Osteocyte (in vitro differentiated cells): ENCODE results near the gene PAQR4. TPM values are rescaled to one million over a fixed set of nuclear protein-coding genes. Genes with fewer than 3 reads are reported as not detected.

Experiments used
- DNase-seq: peaks from one replicate; pipeline ENCODE4 v3.0.0; 2021; ENCODE audit warnings: mixed read lengths; ENCODE audit not compliant: unreplicated experiment; ENCODE audit errors: extremely low spot score
- H3K27ac Mint-ChIP-seq: one replicate; pipeline ENCODE4 v1.8.0; 2021; ENCODE audit warnings: mild to moderate bottlenecking, mixed read lengths; ENCODE audit not compliant: unreplicated experiment
- H3K27me3 Mint-ChIP-seq: one replicate; pipeline ENCODE4 v1.8.0; 2021; ENCODE audit warnings: mixed read lengths; ENCODE audit not compliant: unreplicated experiment
- H3K36me3 Mint-ChIP-seq: one replicate; pipeline ENCODE4 v1.8.0; 2021; ENCODE audit warnings: mixed read lengths; ENCODE audit not compliant: unreplicated experiment
- H3K4me1 Mint-ChIP-seq: one replicate; pipeline ENCODE4 v1.8.0; 2021; ENCODE audit warnings: mixed read lengths; ENCODE audit not compliant: unreplicated experiment
- H3K4me3 Mint-ChIP-seq: one replicate; pipeline ENCODE4 v1.8.0; 2021; ENCODE audit warnings: mild to moderate bottlenecking, moderate library complexity, mixed read lengths; ENCODE audit not compliant: unreplicated experiment
- H3K9me3 Mint-ChIP-seq: one replicate; pipeline ENCODE4 v1.8.0; 2021; ENCODE audit warnings: mixed read lengths; ENCODE audit not compliant: unreplicated experiment
- total RNA-seq: library from RNA; stranded (reverse); gene quantifications from 2 replicates; pipeline ENCODE4 v1.2.1, GENCODE V29; 2021
- TF ChIP-seq, protein P1 (sequence below): fragments of 200-600 bp; sonication (generic); IDR thresholded peaks from 2 replicates; pipeline ENCODE4 v1.5.0; 2021; ENCODE audit warnings: antibody characterized with exemption, mild to moderate bottlenecking, moderate library complexity

The PAQR4 gene
- total RNA-seq, 1 donor from 2014 or later: 8.4 TPM

DNA sequence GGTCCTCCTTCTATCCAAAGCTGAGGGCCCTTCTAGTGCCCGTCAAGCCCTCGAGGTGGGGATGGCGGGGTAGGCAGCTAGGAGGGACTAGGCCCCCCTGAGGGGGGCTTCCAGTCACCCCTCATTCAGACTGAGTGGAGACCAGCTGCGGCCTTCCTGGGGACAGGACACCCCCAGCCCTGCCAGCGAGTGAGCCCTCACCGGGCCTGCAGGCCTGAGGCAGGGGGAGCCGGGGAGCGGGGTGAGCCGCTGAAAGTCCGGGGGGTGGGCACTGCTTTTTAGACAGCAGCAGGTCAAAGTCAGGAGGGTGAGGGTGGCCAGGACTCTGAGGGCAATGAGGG is 13.7 kb upstream of the PAQR4 start:
- Mint-ChIP-seq H3K36me3 (no peaks in the 10 kb centered on the region), H3K4me1 (no peaks in the 10 kb centered on the region), H3K9me3 (no peaks in the 10 kb centered on the region), H3K27ac (no peak overlapping the region), H3K4me3 (no peak overlapping the region), H3K27me3 (peaks cover 13% of the 10 kb centered on the region)
- no peak for DNase-seq
- TF ChIP-seq, protein P1, sequence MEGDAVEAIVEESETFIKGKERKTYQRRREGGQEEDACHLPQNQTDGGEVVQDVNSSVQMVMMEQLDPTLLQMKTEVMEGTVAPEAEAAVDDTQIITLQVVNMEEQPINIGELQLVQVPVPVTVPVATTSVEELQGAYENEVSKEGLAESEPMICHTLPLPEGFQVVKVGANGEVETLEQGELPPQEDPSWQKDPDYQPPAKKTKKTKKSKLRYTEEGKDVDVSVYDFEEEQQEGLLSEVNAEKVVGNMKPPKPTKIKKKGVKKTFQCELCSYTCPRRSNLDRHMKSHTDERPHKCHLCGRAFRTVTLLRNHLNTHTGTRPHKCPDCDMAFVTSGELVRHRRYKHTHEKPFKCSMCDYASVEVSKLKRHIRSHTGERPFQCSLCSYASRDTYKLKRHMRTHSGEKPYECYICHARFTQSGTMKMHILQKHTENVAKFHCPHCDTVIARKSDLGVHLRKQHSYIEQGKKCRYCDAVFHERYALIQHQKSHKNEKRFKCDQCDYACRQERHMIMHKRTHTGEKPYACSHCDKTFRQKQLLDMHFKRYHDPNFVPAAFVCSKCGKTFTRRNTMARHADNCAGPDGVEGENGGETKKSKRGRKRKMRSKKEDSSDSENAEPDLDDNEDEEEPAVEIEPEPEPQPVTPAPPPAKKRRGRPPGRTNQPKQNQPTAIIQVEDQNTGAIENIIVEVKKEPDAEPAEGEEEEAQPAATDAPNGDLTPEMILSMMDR: no peak

GRCh38 chr16:2955779-2956578 is 13.2 kb upstream of the PAQR4 start:
- no peaks in the 10 kb centered on the region for H3K9me3 Mint-ChIP-seq
- no peak overlapping the region for H3K4me3 Mint-ChIP-seq
- TF ChIP-seq, protein P1: no peak
- peaks cover 13% of the 10 kb centered on the region for H3K27me3 Mint-ChIP-seq
- H3K36me3 Mint-ChIP-seq: no peaks in the 10 kb centered on the region
- H3K27ac Mint-ChIP-seq: no peak overlapping the region
- no peak for DNase-seq
- no peaks in the 10 kb centered on the region for H3K4me1 Mint-ChIP-seq

DNA sequence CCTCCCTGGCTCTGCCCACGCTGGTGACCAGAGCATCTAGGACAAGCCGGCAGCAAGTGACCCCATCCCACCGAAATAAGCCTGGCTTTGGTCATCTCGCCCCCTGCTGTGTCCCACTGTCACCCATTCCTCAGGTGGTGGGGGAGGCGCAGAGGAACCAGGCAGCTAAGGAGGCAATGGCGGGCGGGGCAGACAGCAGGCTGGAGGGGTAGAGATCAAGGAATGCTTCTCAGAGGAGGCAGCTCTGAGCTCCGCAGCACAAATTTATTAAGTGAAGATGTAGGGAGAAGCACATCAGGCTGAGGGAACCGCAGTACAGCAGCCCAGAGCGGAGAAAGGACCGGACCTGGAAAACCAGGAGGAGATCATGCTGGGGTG is 12.6 kb upstream of the PAQR4 start:
- no peak for DNase-seq
- Mint-ChIP-seq H3K9me3 (no peaks in the 10 kb centered on the region), H3K4me3 (no peak overlapping the region), H3K27me3 (peaks cover 13% of the 10 kb centered on the region), H3K4me1 (no peaks in the 10 kb centered on the region), H3K27ac (no peak overlapping the region), H3K36me3 (no peaks in the 10 kb centered on the region)
- TF ChIP-seq, protein P1: no peak

- H3K4me1 Mint-ChIP-seq: peaks cover 7% of the 10 kb centered on the region
- no peaks in the 10 kb centered on the region for H3K36me3 Mint-ChIP-seq
- no peak overlapping the region for H3K27ac Mint-ChIP-seq
- no peak overlapping the region for H3K4me3 Mint-ChIP-seq
- no peak for DNase-seq
- H3K27me3 Mint-ChIP-seq: peaks cover 23% of the 10 kb centered on the region
- no peaks in the 10 kb centered on the region for H3K9me3 Mint-ChIP-seq
- TF ChIP-seq, protein P1: no peak
Observed at GRCh38 chr16:2959206-2959605, 9.9 kb upstream of the PAQR4 start.

DNA sequence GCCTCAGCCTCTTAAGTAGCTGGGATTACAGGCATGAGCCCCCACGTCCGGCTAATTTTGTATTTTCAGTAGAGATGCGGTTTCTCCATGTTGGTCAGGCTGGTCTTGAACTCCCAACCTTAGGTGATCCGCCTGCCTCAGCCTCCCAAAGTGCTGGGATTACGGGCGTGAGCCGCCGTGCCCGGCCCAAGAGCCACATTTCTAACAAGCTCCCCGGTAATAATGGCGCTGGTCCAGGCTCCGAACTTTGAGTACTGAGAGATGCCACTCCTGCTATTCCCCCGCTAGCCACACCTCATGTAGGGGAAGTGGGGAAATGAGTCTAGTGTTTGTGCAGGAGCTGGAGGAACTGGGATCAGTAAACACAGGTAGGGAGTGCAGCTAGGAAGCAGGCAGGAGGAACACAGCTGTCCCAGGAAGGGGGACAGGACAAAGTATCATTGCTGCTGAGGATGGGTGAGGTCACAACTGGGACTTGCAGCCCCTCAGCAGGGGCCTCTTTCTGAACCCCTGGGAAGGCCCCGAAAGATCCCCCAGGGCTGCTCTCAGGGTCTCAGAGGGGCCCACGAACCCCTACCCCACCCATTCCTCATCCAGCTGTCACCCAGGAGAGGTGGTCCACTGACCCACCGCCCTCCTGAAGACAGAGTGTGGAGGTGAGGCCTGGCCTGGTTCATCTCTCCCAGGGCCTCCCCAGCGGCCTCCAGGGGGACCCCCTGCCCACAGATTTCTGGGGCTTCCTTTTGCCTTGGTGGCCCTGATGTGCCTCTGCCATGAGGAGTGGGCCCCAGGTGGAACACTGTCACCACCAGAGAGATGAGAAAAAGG is 8.8 kb upstream of the PAQR4 start:
- Mint-ChIP-seq H3K9me3 (no peaks in the 10 kb centered on the region), H3K36me3 (no peaks in the 10 kb centered on the region), H3K27me3 (peaks cover 23% of the 10 kb centered on the region), H3K4me1 (peaks cover 7% of the 10 kb centered on the region), H3K27ac (no peak overlapping the region), H3K4me3 (no peak overlapping the region)
- no peak for DNase-seq
- TF ChIP-seq, protein P1: no peak
